Pulmonary artery endothelial cell (primary cell): ENCODE measurements around the gene S1PR5. TPM values are rescaled to one million over a fixed set of nuclear protein-coding genes. Genes with fewer than 3 reads are reported as not detected.
"Not testable (repeated sequence)": the region's sequence is repeated elsewhere in the genome, so short reads cannot be mapped to it uniquely, and the experiment has no call there.

Experiments used
- DNase-seq: peaks from one replicate; pipeline ENCODE4 v3.0.0-alpha.2; 2011; ENCODE audit warnings: low read depth, low spot score
- total RNA-seq: library from RNA; depleted of rRNA; stranded (reverse); fragments of >200 nt; gene quantifications from 2 replicates; pipeline ENCODE4 v1.2.3, GENCODE V29; 2014

Gene S1PR5
- total RNA-seq, 1 donor from 2014 or later: not detected

GRCh38 chr19:10544242-10544752 lies 27.1 kb upstream of the S1PR5 start:
- DNase-seq: no peak

DNA sequence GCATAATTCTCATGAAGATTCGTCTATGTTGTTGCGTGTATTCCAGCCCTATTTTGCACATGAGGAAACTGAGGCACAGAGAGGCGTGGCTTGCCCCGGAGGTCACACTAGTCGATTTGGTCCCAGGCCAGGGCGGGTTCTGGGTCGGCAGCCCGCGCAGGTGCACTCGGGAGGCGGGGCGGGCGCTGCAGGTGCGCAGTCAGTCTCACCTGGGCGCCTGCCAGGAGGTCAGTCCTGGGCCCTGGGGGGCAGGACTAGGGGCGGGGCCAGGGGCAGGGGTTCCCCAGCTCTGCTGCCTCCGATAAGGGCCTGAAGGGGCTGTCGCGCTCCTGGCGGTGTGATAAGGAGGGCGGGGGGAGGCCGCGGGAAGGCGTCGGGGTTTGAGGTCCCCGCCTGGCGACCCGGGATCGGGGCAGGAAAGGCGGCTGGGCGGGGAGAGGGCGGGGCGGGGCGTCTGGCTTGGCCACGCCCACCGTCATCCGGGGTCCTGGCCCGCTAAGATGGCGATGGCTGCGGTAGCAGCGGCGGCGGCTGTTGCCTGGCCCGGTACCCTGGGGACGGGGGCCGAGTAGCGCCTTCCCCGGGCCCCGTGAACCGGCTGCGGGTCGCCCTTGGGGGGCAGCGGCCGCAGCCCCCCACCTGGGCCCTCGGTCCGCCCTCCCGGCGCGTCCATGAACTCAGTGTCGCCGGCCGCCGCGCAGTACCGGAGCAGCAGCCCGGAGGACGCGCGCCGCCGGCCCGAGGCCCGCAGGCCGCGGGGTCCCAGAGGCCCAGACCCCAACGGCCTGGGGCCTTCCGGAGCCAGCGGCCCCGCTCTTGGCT lies 26.4 kb upstream of the S1PR5 start, which contains the start of gene ATG4D:
ATG4D (plus strand) TSS at position 485 of the 822 bp plus-strand sequence; CDS start at position 672, 187 bp downstream.
- no peak for DNase-seq

DNA sequence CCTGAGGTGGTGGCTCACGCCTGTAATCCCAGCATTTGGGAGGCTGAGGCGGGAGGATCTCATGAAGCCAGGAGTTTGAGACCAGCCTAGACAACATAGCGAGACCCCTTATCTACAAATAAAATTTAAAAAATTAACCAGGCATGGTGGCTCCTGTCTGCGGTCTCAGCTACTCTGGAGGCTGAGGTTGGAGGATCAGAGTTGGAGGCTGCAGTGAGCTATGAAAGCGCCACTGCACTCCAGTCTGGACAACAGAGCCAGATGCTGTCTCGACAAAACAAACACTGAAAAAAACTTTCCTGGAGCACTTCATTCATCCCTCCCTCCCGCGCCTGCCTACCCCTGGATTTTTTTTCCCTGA lies 25.8 kb upstream of the S1PR5 start:
- DNase-seq: no peak

GRCh38 chr19:10539016-10539415 lies 21.8 kb upstream of the S1PR5 start:
- not testable (repeated sequence) for DNase-seq

DNA sequence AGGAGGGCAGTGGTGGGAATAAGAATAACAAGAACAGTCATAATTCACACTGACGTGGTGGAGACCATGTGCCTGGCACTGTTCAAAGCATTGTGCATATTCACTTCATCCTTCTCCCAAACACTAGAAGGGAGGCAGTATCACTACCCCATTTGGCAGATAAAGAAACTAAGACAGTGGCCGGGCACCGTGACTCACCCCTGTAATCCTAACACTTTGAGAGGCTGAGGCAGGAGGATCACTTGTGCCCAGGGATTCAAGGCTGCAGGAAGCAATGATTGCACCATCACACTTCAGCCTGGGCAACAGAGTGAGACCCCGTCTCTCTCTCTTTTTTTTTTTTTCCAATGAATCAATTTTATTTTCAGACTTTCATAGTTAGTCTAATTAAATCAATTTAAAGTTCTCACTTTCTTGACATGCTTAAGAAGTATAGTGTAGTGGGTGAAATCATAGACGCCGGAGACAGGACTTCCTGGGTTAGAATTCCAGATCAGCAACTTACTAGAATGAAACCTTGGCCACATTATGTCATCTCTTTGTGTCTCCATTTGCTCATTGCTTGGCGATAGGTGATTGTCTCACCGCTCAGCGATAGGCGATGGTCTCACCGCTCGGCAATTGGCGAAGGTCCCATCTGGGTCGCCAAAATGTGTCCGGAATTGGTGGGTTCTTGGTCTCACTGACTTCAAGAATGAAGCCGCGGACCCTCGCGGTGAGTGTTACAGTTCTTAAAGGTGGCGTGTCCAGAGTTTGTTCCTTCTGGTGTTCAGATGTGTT lies 21.1 kb upstream of the S1PR5 start:
- no peak for DNase-seq

GRCh38 chr19:10537668-10538067 lies 20.4 kb upstream of the S1PR5 start:
- no peak for DNase-seq

GRCh38 chr19:10535613-10536012 lies 18.4 kb upstream of the S1PR5 start:
- no peak for DNase-seq

GRCh38 chr19:10533646-10534386 lies 16.6 kb upstream of the S1PR5 start:
- no peak for DNase-seq

- DNase-seq: no peak
Observed at GRCh38 chr19:10532457-10532856, 15.2 kb upstream of the S1PR5 start.

GRCh38 chr19:10526887-10527286 lies 9.6 kb upstream of the S1PR5 start:
- DNase-seq: not testable (repeated sequence)

DNA sequence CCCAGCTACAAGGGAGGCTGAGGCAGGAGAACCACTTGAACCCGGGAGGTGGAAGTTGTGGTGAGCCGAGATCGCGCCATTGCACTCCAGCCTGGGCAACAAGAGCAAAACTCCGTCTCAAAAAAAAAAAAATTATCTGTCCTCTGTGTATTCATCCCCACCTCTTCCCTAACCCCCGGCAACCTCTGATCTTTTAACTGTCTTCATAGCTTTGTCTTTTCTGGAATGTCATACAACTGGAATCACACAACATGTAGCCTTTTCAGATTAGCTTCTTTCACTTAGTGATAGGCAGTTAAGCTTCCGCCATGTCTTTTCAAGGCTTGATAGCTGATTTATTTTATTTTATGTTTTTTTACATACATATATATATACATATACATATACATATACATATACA lies 8.4 kb upstream of the S1PR5 start:
- no peak for DNase-seq

GRCh38 chr19:10523135-10523636 lies 5.9 kb upstream of the S1PR5 start:
- no peak for DNase-seq

GRCh38 chr19:10521461-10522171 lies 4.4 kb upstream of the S1PR5 start:
- DNase-seq: no peak

GRCh38 chr19:10520652-10521318 lies 3.5 kb upstream of the S1PR5 start:
- DNase-seq: no peak

DNA sequence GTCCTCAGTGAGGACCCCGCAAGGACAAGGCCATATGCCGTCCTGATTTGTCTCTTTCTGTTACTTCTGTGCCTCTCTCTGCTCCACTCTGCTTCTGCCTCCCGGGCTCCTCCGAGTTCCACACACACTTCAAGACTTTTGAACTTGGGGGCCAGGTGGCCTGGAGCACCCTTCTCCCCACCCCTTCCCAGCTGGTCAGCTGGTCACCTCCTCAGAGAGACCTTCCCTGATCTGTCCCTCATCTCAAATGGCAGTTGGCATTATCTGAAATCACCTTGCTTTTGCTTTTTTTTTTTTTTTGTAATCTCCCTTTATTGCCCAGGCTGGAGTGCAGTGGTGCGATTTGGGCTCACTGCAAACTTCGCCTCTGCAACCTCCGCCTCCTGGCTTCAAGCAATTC lies 2.2 kb upstream of the S1PR5 start:
- DNase-seq: no peak

DNA sequence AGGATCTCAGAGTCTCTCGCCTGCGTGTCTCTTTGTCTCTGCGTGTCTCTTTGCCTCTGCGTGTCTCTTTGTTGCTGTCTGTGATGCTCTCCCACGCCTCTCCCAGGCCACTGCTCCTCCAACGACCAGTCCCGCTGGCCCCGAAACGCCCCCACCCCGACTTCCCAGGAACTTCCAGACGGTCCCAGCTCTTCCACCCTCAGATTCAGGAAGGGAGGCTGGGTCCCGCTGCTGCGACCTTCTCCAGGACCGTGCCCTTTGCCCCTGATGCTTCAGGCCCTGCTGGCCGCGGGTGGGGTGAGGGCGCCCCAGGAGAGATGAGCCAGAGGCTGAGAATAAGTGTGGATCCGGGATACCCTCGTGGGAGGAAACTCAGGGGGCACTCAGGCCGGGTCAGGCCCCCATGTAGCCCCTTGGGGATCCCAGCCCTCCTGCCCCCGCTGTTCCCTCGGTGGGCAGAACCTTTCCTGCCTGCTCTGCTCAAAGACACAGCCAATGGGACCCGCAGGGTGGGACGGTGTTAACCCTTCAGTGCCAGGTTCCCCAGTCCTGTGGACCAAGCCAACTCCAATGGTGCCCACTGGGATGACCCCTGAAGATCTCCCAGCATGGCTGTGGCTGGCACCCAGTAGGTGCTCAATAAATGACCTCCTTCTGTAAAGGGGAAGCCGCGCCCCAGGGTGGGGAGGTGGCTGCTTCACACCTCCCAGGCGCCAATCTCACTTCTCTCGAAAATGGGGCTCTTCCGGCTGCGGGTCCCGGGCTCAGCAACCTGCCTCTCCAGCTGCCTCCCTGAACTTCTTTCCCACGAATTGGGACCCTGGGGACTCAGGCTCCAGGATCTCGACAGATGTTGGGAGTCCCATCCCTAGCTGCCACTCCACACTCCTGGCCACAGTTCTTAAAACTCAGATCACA lies 1.5 kb upstream of the S1PR5 start:
- no peak for DNase-seq

DNA sequence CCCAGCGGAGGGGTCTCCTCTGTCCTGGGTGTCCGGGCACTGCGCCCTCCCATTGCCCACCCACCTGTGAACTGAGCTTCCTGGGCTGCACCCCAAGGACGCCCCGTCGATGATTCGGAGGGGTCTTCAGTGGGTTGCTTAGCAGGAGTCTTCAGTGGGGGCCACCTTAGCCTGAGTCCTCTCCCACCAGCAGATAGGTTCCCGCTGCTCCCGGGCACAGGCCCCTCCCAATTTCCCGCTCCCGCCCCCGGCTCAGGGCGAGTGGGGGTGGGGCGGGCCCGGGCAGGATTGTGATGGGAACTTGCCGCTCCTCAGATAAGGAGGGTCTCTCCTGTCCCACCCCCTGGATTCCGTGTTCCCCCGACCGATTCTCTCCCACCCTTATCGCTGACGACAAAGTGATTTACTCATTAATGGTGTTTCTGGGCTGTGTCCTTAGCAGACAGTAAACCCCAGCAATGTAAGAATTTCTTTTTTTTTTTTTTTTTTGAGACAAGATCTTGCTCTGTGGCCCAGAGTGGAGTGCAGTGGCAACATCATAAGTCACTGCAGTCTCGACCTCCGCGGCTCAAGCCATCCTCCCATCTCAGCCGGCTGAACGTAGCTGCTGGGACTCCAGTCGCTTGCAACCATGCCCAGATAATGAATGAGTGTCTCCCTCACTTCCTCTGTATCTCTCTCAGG lies 655 bp upstream of the S1PR5 start:
- no peak for DNase-seq

- DNase-seq: no peak
Observed at GRCh38 chr19:10516671-10517286, 468 bp downstream of the S1PR5 start.
